Islet of Langerhans (tissue), 1 donor: Measurements from ENCODE around the gene TMPRSS15.
"Not testable (repeated sequence)": the region's sequence is repeated elsewhere in the genome, so short reads cannot be mapped to it uniquely, and the experiment has no call there.

Experiments used
- FAIRE-seq: peaks from one replicate; lab custom pipeline; 2011; peaks lifted over from hg19 to GRCh38; lab: Jason Lieb, UNC

TMPRSS15 gene

DNA sequence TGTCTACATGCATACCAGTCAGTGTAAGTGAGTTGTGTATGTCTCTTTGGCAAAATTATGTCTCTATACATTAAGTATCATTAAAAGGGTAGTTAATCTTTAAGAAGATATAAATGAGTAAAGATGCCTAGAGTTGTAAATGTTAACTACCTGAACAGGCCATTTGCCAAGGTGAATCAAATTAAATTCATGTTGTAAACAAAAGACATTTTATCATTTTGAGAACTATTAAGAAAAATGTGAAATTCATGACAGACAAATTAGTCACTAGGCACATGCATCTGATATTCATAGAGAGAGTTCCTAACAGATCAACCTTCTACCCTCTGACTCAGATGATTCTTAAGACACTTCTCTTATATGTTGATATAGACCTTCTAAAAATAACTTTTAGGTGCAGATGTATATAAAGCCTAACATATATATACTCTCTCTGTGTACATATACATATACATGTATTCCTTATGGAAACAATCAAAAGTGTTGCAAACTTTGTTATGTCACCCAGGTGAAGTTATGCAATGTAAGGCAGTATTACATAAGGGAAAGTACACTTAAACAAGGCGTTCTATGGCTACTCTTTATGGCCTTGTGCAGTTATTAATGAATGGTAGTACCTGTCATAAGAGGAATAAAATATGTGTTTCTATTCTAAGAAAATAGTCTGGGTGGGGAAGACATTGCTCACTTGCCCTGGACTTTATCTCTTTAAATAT lies at the start of gene TMPRSS15:
Gene TMPRSS15, minus strand, starts transcription at position 51 of the 716 bp plus-strand sequence. CDS start 163 bp downstream, outside the sequence.
- FAIRE-seq = no peak

DNA sequence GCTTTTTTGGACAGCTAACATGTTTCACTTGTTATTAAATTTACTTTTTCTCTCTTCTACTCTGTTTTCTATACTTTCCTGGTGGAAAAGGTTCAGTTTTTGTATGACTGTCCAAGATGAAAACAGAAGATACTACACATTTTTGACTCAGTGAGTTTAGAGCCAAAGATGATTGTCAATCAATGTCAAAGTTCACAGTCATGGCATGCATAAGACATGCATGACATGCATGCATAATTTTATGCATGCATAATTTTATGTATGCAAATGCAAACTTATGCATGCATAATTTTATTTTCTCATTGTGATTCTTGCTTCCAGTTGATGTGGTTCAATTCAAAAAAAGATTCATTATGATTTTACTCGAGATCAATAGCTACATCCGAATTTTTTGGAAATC lies 48.1 kb upstream of the TMPRSS15 start:
- no peak for FAIRE-seq

DNA sequence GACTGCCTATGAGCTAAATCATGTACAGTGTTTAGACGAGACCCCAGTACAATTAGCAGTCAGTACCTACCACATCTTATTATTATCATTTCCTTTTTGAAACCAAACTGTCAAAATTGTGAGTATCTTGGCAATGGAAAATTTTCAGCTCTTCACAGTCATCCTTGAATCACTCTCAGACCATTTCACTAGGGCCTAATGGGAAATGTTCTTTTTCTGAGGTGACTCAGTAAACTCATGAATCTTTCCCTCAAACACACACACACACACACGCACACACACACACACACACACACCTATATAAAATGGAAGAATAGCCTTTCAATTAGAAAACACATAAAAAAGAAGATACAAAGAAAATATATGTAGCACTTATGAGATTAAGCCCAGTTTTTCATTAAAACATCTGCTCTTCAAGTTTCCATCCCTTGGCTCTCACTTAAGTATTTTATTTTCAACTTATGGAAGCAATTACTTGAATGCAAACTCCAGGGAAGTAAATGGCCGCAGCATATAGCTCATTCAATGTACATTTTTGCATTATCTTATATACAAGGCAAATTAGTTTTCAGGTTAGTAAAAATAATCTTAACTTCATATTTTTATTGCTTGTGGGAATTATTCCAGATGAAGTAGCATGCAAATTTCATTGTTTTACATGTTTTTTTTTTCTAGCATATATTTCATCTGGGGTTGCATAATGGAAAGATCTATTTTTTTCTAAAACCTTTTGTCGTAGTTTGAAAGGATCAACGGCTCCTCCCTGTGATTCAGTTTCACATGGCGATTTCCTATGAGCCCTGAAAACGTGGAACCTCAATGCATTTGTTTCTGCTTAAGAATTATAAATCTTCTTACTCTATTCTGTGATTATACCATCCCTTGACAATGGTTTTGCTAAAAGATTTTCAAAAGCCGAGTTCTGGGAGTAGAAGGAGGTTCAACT lies 46.3 kb upstream of the TMPRSS15 start:
- FAIRE-seq = peak; percentile 90

DNA sequence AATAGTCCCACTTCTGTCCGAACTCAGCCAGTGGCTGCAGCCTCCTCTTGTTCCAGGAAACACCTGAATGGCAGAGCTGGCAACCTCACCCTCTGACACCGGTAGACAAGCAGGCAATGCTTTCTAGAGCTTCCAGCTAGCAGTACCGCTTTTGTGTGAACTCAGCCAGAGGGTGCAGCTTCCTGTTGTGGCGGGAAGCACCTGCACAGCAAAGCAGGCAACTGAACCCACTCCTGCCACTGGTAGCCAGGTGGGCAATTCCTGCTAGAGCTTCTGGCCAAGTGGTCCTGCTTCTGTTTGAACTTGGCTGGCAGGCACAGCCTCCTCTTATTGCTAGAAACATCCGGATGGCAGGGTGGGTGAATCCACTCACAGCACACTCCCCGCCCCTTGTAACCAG lies 40.1 kb upstream of the TMPRSS15 start:
- FAIRE-seq = no peak

DNA sequence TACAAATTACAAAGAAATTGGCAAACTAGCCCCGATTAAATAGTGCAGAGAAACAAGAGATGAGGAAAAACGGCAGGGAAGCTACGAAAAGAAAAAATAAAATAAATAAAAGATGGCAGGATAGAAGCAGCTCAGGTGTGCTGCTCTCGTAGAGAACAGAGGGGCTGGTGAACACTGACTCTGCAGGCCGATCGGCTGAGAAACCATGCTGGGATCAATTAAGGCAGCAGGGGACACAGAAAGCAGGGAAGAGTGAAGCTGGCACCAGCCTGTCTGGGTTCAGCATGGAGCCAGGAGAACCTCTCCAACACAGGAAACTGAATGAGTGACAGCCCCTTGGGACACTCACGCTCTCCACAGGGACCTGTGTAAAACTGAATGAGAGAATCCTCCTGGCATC lies 39.5 kb upstream of the TMPRSS15 start:
- FAIRE-seq = no peak

DNA sequence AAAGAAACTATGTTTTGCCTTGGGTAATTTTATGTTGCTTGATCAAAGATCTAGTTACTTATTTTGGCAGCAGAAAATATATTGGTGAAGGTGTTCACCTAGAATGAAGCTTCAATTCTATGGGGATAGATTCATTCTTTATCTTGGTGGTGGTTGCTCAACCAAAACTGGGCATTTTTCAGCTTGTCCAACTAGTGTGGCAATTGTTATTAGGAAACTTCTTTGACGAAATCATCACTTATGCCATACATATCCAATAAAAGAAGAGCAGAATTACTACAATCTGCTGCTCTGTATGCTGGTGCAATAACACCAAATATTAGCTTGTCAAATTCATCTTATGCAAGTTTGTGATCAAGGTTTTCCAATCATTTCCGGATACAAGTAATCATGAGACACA lies 26.8 kb upstream of the TMPRSS15 start:
- FAIRE-seq = no peak

DNA sequence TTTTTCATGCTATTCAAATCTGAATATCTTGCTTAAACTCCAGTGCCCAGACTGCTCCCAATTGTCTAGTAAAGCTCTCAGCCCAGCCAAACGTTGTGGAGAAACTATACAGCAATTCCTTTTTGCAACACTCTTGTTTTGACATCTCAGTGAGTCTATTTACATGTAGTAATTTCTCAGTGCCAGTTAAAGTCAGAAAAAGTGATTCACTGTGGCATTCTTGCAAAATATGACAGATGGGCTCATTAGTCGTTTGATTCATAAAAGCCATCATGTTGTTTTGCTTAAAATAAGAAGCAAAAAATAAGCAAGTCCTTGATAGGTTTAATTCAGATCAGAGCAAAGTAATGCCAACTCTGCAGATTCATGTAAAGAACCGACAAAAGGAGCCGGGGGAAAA lies 20.7 kb upstream of the TMPRSS15 start:
- no peak for FAIRE-seq

DNA sequence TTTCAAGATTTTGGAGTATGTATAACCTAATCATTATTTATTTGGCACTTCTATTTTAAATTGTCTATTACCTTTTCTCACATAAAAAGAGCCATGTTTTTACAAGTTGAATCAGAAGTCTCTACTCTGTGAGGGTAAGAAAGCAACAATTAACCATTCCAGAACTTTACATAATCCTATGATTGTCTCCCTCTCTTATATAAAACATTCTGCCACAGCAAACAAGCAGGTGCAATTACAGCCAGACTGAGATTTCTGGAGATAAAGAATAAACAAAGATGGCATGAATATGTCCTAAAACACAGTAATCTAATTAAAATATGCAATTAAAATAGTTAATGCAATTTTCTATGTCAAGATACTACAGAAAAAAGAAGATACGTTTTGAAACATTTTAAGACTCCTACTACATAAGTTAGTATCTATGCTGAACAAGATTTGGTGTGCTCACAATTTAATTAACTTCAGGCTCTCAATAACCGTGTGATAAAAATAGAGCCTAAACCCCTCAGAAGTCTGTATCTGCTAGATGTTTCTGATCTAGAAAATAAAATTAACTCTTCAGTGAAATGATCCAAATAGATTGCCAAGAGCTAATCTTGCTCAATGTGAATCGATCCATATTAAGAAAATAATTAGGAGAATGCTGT lies 13.7 kb upstream of the TMPRSS15 start:
- no peak for FAIRE-seq

DNA sequence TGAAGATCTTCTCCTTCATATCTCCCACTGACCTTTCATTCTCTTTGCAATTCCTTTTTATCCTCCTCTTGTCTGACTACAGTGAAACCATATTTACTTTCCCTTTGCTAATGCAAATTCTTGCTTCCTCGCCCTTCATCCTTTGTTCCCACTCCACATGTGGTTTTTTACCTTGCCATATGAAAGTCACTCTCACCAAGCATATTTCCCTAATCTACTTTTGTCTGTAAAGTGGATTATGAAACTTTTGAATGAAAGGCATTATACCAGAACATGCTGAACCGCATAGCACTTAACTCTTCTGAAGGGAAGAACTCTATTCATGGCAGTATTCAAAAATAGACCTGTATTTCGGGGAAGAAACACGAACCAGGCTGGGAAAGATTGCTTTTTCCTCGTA lies 8.0 kb upstream of the TMPRSS15 start:
- FAIRE-seq = no peak

DNA sequence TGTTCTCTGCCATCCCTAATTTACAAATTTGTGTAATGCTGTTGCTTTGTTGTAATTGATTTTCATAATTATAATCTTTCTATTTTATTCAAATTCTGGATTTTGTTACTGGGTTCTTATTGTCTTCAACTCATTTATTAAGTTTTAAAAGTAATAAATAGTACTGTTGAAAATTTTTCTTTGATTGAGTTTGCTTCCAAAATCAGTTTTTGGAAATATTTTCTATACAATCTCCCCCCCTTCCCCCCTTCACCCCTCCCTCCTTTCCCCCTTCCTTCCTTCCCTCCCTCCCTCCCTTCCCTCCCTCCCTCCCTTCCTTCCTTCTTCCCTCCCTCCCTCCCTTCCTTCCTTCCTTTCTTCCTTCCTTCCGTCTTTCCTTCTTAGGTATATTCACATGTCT lies 6.0 kb upstream of the TMPRSS15 start:
- no peak for FAIRE-seq

DNA sequence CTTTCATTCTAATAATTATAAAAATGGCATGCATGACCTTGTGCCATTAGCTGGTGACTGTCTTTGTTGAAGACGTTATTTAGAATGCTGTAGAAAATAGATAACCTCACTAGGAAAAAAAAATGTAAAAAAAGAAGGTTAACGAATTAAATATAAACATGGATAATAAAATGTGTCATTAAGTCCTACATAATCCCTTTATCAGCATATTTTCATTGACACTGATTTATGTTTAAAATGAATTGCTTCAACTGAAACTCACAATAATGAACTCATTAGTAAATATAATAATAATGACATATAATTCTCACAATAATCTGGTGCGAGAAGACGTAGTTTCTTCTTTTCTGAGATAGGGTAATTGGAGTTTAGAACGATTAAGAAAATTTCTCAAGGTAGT lies 4.7 kb downstream of the TMPRSS15 start:
- no peak for FAIRE-seq

DNA sequence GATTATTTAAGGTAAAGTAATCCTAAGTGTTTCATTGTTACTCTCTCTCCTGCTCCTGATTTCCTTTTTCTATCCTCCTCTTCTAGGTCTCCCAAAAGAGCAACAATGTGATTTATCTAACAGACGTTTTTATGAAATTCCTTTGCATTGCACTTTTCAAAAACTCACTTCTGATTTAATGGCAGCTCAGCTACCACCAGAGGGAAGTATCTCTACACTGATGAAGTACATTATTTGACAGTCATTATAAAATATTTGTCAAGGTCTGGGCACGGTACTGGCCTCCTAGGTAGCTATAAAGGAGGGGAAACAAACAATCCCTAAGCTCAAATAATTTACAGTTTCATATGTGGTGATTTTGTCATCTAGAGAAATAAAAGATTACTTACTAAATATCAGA lies 15.6 kb downstream of the TMPRSS15 start:
- FAIRE-seq = no peak

DNA sequence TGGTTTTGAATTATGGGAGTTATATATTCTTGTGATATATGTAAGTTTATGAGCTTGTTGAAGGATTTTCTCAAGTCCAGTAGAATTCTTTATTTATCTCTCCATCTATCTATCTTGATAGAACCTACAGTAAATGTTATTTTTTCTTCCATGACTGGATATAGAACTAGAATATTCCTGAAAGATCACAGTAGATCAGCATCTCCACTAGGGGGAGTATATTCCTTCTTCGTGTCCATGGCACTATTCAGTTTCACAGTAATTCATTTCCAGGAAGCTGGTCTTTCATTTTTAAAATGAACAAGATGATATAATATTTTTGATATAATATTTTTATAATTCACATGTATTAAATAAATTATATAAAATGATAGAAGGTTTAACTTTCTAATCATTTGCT lies 18.8 kb downstream of the TMPRSS15 start:
- peak; percentile 95 for FAIRE-seq

DNA sequence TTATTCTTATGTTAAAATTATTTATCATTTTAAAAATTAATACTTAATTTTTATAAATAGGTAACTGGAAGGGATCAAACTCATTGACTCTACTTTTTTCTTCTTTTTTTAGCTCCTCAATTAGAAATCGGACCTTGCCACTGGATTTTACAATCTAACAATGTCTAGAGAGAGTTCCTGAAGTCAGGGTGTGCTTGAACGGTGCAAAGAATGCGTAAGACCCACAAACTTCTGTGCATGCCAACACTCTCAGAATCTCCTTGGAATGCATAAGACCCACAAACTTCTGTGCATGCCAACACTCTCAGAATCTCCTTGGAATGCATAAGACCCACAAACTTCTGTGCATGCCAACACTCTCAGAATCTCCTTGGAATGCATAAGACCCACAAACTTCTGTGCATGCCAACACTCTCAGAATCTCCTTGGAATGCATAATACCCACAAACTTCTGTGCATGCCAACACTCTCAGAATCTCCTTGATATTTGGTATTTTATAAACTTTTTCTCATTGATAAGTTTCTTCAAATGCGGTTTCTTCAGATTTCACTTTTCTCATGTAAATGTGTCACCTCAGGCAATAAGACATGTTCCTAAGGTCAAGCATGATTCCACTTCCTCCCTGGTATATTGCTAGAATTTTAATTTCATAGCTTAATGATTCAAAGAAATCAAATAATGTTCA lies 20.5 kb downstream of the TMPRSS15 start:
- FAIRE-seq = not testable (repeated sequence)

DNA sequence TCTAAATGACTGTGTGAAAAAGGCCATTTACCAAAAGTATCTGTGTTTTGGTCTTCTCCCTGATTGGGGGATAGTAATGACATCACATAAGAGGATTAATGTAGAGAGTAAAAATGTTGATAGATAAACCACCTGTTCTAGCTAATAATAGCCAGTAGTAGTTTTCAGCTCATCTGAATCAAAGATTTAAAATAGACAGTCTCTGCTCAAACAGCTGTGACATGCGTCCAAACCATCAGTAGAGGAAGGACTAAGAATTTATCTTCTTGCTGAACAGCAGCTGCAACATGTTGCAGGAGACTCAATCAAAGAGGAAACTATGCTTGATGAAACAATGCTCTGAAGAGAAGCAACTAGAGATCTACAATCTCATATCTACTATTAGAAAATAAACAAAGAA lies 21.4 kb downstream of the TMPRSS15 start:
- no peak for FAIRE-seq

DNA sequence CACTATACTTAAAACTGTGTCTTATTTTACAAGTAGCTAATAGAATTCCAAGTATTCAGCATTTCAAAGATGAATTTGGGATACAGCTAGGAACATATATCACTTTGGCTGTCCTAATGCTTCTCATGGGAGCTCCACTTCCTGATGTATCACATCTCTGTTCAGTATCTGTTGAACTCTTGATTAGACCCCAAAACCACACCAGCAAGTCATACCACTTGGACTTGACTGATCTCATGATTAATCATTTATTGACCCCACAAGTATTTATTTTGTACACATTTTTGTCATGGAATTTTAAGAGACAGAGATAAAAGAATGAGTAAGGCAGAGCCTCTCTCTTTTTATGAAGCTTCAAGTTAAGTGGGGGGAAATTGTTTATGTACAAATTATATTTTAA lies 30.0 kb downstream of the TMPRSS15 start:
- FAIRE-seq = no peak

DNA sequence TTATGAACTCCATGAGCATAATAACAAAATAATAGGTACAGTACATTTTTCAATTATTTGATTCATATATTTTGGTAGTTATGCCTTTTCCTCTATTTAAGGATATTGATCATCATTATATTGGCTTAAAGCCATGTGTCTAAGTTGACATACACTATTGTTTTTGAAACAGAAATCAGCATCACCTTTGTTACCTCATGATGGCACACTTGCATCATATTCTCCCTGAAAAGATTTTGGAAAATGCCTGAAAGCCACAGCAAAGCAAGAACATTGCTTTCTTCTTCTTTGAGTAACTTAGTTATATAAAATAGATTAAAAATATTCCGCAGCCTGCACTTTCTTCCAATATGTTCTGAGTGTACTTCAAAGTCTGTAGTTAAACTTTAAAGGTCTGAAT lies 33.3 kb downstream of the TMPRSS15 start:
- no peak for FAIRE-seq

DNA sequence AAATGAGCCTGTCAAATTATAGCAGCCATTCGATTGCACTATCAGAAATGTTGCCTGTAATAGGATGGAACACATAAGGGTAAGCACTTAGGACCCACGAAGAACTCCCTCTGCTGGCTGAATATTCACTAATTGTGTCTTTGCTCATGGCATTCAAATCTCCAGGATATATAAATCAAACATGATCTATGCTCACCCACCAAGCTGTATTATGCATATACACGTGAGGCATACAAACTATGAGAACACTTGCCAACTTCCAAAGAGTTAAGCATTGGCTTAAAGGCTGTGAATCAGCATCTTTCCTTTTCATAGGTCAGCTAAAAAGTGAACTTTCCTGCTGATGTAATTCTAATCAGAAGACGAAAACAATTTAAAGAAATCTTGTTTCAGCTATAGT lies 34.5 kb downstream of the TMPRSS15 start:
- no peak for FAIRE-seq

DNA sequence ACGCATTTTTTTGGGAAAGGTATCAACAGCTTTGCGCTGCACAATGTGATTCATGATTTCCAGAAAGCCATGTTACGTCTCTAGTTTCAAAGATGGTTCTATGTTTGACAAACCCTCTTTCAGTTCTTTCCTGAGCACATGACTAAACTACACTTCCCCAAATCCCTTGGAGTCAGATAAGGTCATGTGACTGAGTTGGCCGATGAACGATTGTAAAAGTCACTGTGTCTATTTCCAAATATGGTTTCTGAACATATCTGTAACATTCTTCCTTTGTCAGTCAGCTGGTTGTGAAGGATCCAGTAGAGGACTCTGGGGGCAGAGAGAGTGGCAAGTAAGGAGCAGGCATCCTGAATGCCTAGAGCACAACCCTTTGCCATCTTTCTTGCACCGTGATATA lies 35.4 kb downstream of the TMPRSS15 start:
- no peak for FAIRE-seq

DNA sequence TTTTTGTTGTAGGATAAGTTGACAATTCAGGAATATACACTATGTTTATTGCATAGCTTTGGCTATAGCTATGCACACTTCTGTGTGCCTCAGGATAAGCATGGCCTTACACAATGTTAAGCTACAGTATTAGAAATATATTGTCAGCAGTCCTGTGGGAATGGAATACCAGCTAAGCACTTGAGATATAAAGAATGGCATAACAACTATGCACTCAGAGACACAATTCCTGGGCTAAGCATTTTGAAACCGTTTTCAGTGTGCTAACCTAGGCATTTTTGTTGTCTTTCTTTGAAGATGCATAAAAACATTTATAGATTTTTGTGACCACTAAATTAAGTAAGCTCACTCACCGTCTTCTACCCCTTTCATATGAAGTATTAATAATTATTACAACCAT lies 46.8 kb downstream of the TMPRSS15 start:
- FAIRE-seq = no peak

DNA sequence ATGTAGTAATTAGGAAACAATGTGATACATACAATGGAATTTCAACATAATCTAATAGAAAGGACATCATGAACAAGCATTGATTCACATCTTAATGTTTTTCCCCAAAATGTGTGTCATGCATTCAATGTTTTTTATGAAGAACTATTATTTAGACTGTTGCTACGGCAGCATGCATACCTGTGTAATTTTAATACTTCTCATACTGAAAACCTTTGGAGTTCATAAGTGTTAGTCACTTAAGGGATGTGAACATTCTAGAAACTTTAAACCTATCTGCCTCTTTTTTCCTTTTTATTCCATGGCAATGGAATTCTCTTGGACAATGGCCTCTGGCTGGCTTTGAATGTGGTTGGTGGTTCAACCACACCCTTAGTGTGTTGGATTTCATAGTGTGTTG lies 48.6 kb downstream of the TMPRSS15 start:
- no peak for FAIRE-seq

DNA sequence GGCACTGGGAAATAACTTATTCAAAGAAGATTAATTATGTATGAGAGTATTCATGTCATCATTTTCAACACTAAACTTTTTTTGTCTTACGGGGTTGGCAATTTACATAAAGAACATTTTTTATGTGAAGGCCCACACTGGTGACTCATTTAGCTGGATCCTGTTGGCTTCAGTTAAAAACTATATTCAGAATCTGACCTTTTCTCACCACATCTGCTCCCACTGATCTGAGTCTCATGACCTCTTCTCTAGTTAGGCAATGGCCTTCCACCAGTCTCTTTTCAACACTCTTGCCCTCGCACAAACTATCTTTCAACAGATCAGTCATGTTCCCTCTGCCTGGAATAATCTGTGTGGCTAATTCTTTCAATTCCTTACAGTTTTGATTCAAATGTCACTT lies 53.4 kb downstream of the TMPRSS15 start:
- no peak for FAIRE-seq

DNA sequence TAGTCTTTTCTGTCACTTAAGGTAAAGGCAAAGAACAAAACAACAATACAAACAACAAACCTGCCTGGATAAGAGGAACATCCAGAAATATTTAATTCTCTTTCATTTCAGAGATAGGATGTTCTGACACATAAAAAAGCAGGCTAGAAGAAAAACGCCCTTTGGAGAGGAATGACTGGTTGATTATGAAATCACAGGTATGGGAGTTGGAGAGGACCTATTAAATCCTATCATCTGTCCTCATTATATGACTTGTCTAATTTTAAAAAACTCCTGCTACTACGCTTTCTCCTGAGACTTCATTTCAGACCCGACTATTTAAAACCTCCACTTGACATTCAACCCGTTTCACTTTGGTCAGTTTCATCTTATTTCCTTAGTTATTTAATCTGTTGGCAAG lies 54.1 kb downstream of the TMPRSS15 start:
- FAIRE-seq = no peak
